ENCODE data around the gene SEMA3F.
A peak's percentile ranks its signal among the peaks of the same experiment; 100 is the strongest.
"Not testable (repeated sequence)": the region's sequence is repeated elsewhere in the genome, so short reads cannot be mapped to it uniquely, and the experiment has no call there.

Gene SEMA3F

GRCh38 chr3:50196253-50196801 lies 41.2 kb downstream of the SEMA3F start:
- Mint-ChIP-seq H3K4me3 (no peak overlapping the region), H3K27ac (no peak overlapping the region), H3K36me3 (no peaks in the 10 kb centered on the region), H3K4me1 (ENCODE audit: low read depth) (peaks cover 15% of the 10 kb centered on the region), H3K9me3 (ENCODE audit: low read depth) (no peaks in the 10 kb centered on the region), H3K27me3 (peaks cover 9% of the 10 kb centered on the region)

- no peak overlapping the region for H3K27ac Mint-ChIP-seq
- H3K36me3 Mint-ChIP-seq, result no peaks in the 10 kb centered on the region
- no peaks in the 10 kb centered on the region for H3K9me3 Mint-ChIP-seq (ENCODE audit: low read depth)
- H3K4me3 Mint-ChIP-seq, result no peak overlapping the region
- peaks cover 2% of the 10 kb centered on the region for H3K4me1 Mint-ChIP-seq (ENCODE audit: low read depth)
- peaks cover 18% of the 10 kb centered on the region for H3K27me3 Mint-ChIP-seq
These were observed 46.6 kb downstream of the SEMA3F start for GRCh38 chr3:50201573-50202315.

DNA sequence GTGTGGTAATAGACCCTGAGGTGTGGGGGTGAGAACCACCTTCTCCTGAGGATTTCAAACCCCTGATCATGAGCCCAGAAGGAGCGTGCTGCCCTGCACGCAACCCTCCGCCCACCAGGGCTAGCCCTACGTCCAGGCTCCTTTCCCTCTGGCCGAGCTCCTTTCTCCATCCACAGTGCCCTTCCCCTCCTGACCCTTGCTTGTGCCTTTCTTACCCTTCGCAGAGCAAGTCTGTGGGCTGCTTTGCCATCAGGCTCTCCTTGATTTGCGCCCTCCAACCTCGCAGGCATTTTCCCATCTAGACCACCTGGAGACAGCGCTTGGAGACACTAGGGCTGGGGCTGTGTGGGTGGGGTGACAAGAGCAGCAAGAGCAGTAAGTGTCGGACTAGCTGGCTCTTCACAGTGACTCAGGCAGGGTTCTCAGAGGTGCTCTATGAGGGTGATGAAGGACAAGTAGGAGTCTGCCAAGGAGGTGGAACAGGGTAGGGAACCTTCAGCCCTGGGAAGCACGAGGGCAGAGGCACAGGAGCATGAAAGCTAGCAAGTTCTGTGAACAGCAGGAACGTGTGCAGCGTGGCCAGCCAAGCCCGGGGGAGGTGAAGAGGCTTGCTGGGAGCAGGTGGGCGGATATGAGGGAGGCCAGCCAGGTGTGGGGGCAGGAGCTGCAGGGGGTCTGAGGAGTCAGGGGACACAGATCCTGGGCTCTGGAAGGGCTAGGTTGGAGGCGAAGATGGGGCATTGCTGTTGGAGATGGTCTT lies 47.4 kb downstream of the SEMA3F start:
- Mint-ChIP-seq H3K27me3 (peaks cover 18% of the 10 kb centered on the region), H3K9me3 (ENCODE audit: low read depth) (no peaks in the 10 kb centered on the region), H3K36me3 (no peaks in the 10 kb centered on the region), H3K4me1 (ENCODE audit: low read depth) (peaks cover 2% of the 10 kb centered on the region), H3K4me3 (no peak overlapping the region), H3K27ac (no peak overlapping the region)

DNA sequence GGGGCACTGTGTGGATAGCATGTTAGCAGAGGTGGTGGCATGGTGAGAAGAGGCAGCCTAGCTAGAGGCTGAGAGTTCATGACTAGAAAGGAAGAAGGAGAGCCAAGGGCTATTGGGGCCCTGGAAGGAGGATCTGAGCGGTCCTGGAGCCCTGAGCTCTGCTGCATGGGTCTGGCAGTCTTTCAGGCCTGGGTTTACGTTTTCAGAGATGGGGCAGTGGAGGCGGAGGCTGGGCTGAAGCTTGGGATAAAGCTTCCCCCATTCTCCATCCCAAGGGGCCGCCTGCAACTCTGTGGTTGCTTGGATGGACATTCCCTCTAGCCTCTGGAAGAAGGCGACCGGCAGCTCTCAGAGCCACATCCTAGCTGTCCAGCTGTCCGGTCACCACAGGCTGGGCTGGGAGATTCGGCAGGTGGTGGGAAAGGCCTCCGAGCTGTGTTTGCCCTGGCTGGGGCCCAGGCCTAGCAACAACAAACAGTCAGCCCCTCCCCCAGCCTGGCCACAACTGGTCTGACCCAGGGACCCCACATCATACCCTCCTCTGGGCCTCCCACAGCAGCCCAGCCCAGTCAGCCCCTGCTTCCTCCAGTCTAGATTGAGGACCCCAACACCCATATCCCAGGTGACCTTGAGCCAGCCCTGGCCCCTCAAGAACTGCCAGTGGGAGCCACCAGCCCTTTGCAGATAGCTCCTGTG lies 48.1 kb downstream of the SEMA3F start:
- no peak overlapping the region for H3K27ac Mint-ChIP-seq
- peaks cover 2% of the 10 kb centered on the region for H3K4me1 Mint-ChIP-seq (ENCODE audit: low read depth)
- no peaks in the 10 kb centered on the region for H3K36me3 Mint-ChIP-seq
- H3K27me3 Mint-ChIP-seq, result peaks cover 18% of the 10 kb centered on the region
- no peak overlapping the region for H3K4me3 Mint-ChIP-seq
- H3K9me3 Mint-ChIP-seq (ENCODE audit: low read depth), result no peaks in the 10 kb centered on the region

DNA sequence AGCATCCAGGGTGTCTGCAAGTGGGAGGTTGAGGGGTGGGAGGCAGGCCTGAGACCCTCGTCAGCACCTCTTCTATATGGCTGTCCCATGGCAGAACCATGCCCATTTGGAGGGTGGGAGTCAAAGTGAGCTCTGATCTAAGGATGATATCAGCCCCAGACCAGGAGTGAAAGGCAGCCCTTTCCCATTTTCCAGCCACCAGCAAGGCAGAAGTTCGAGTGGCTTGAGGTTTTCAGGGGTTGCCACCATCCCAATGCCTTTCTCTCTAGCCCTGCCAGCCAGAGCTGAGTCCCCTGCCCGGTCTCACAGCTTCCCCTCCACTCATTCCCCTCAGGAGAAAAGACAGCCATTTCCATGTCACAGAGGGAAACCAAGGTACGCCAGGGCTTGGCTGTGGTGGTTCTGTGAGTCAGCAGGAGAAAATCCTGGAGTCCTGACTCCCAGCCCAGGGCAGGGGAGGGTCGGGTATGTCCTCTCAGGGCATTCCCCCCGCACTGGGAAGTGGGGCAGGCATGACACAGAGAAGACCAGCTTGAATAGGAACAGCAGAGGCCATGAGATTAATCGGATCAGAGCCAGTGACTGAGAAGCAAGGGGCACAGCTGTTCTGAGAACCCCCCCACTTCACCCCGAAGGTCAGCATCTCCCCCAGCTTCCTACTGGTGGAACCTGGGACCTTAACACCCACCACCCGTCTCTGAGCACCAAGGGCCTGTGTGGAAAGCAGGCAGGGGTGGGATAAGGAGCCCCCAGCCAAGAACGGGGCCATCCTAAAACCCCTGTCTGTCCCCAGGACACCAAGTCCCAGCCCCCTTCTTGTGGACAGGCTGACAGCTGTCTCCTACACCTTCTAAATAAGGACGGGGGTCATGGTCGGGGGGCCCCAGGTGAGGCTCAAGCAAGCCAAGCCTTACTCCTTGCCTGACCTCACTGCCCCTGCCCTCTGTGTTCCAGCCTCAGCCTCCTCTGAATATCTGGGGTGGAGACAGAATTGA lies 49.0 kb downstream of the SEMA3F start:
- Mint-ChIP-seq H3K36me3 (no peaks in the 10 kb centered on the region), H3K4me3 (no peak overlapping the region), H3K4me1 (ENCODE audit: low read depth) (peaks cover 2% of the 10 kb centered on the region), H3K27ac (no peak overlapping the region), H3K9me3 (ENCODE audit: low read depth) (no peaks in the 10 kb centered on the region), H3K27me3 (peaks cover 18% of the 10 kb centered on the region)

DNA sequence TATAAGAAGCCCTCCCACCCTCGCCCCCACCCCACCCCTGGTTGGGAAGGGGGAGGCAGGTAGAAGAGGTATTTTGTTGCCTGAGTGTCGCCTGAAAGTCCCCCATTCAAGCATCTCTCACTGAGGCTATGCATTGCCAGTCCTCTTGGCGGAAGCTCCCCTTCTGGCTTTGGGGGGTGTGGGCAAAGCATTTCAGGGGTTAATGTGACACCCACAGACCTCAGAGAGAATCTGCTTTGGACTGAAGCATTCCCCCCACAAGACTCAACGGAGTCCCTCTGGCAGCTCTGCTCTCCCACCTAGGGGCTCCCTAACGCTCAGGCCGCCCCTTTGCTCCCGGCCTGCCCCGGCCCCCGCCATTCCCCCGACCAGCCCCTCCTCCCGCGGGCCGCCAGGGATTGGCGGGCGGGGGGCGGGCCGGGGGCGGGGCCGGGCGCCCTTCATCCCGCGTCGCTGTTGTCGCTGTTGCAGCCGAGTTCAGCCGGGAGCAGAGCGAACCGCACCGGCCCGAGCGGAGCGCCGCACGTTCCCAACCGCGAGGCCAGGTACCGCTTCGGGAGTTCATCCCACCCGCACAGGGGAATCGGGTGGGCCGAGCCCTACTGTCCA lies 49.8 kb downstream of the SEMA3F start, which contains the start of gene SLC38A3:
TSS of gene SLC38A3 (plus strand) at position 468 of the 609 bp plus-strand sequence. CDS start 8,929 bp downstream, outside the sequence.
- Mint-ChIP-seq H3K27ac (no peak within 1 kb of the TSS), H3K4me3 (peak within 1 kb of the TSS; percentile 32), H3K36me3 (no peaks in the 10 kb centered on the region), H3K4me1 (ENCODE audit: low read depth) (peaks cover 2% of the 10 kb centered on the region), H3K9me3 (ENCODE audit: low read depth) (no peaks in the 10 kb centered on the region), H3K27me3 (peaks cover 17% of the 10 kb centered on the region)

GRCh38 chr3:50205413-50206276 lies 50.5 kb downstream of the SEMA3F start:
- peaks cover 2% of the 10 kb centered on the region for H3K4me1 Mint-ChIP-seq (ENCODE audit: low read depth)
- H3K4me3 Mint-ChIP-seq, result peak overlapping the region; percentile 32
- H3K9me3 Mint-ChIP-seq (ENCODE audit: low read depth), result no peaks in the 10 kb centered on the region
- peaks cover 15% of the 10 kb centered on the region for H3K27me3 Mint-ChIP-seq
- H3K27ac Mint-ChIP-seq, result no peak overlapping the region
- H3K36me3 Mint-ChIP-seq, result no peaks in the 10 kb centered on the region

GRCh38 chr3:50207359-50208042 lies 52.4 kb downstream of the SEMA3F start:
- Mint-ChIP-seq H3K36me3 (no peaks in the 10 kb centered on the region), H3K4me3 (no peak overlapping the region), H3K9me3 (ENCODE audit: low read depth) (no peaks in the 10 kb centered on the region), H3K27ac (no peak overlapping the region), H3K4me1 (ENCODE audit: low read depth) (peaks cover 2% of the 10 kb centered on the region), H3K27me3 (peaks cover 6% of the 10 kb centered on the region)

GRCh38 chr3:50208677-50209344 lies 53.7 kb downstream of the SEMA3F start:
- Mint-ChIP-seq H3K4me3 (no peak overlapping the region), H3K27me3 (no peaks in the 10 kb centered on the region), H3K4me1 (ENCODE audit: low read depth) (peaks cover 2% of the 10 kb centered on the region), H3K9me3 (ENCODE audit: low read depth) (no peaks in the 10 kb centered on the region), H3K27ac (no peak overlapping the region), H3K36me3 (no peaks in the 10 kb centered on the region)

DNA sequence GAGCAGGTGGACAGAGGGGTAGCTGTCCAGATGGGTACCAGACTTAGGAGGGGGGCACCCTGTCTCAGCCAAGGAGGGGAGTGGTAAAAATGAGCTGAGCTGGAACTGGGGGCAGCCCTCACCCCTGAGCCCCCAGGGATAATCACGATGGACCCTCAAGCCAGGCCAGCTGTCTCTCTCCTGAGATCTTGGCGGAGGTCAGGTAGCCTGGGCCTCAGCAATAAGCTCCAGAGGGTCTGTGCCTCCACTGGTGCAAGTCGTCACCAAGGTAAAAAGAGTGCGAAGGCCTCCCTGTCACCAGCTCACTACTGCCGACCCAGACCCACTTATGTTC lies 55.0 kb downstream of the SEMA3F start:
- Mint-ChIP-seq H3K9me3 (ENCODE audit: low read depth) (no peaks in the 10 kb centered on the region), H3K36me3 (no peaks in the 10 kb centered on the region)

DNA sequence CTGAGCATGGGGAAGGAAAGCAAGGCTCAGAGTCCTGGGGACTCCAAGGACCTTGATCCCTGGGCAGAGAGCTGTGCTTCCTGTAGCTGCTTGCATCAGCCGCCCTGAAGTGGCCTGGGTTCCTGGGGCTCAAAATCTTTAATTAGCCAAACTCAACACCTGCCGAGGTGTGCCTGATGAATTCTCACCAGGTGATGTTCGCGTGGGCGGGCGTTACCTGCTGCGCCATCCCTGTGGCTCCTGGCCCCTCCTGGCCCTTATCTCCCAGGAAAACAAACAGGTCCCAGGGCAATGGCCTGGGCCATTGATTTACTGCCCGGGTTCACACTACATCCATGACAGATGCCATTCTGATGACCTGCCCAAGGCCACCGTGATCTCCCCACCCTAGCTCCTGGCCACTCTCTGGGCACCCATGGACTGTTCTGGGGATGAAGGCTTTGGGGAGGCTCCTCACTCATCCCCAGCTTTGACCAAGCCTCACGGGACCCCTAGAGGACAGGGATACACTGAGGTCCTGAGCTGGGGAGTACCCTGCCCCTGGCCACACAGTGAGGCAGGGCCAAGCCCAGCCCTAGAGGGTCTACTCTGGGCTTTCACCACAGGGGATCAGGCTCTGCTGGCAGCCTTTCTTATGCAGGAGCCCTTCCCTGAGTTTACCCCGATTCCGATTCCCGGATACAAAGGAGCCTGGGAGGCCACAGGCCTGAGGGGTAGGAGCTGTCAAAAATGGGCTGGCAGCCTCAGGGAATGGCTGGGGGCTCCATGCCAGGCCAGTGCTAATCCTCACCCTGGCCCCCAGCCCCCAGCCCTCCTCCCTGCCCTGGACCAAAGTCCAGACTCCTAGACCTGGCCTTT lies 55.6 kb downstream of the SEMA3F start:
- no peaks in the 10 kb centered on the region for H3K36me3 Mint-ChIP-seq
- H3K4me1 Mint-ChIP-seq (ENCODE audit: low read depth), result no peaks in the 10 kb centered on the region
- H3K4me3 Mint-ChIP-seq, result no peak overlapping the region
- H3K9me3 Mint-ChIP-seq (ENCODE audit: low read depth), result no peaks in the 10 kb centered on the region
- no peaks in the 10 kb centered on the region for H3K27me3 Mint-ChIP-seq
- no peak overlapping the region for H3K27ac Mint-ChIP-seq

More for the DNA sequence above, 55.0 kb downstream of the SEMA3F start:
- H3K4me1 Mint-ChIP-seq (ENCODE audit: low read depth), result no peaks in the 10 kb centered on the region
- H3K27ac Mint-ChIP-seq, result no peak overlapping the region
- H3K4me3 Mint-ChIP-seq, result no peak overlapping the region
- no peaks in the 10 kb centered on the region for H3K27me3 Mint-ChIP-seq

DNA sequence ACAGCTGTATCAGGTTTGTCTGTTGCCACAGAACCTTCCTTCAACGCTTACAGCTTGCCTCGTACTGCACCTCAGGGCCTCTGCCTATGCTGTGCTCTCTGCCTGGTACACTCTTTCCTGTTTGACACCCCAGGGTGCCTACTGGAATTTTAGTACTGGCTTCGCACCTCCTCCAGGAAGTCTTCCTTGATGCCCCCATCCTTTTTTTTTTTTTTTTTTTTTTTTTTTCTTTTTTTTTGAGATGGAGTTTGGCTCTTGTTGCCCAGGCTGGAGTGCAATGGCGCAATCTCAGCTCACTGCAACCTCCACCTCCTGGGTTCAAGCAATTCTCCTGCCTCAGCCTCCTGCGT lies 56.2 kb downstream of the SEMA3F start:
- H3K9me3 Mint-ChIP-seq (ENCODE audit: low read depth); H3K27me3 Mint-ChIP-seq; H3K36me3 Mint-ChIP-seq; H3K4me1 Mint-ChIP-seq (ENCODE audit: low read depth); H3K27ac Mint-ChIP-seq; H3K4me3 Mint-ChIP-seq: not testable (repeated sequence)
